Measurements from ENCODE around the gene C1orf21.

C1orf21 gene

GRCh38 chr1:184530226-184530625, 143.4 kb downstream of the C1orf21 start:
- DNase-seq = no peak
- TF ChIP-seq CTCF (IDR thresholded peaks at IDR 0.05; ENCODE audit: low read depth, low read length, missing control alignments) = no peak
- H3K4me3 ChIP-seq (ENCODE audit: low read depth, low read length) = no peak overlapping the region
- no peak overlapping the region for H3K27ac ChIP-seq
- H3K27me3 ChIP-seq (replicated peaks) = no peaks in the 10 kb centered on the region
- H3K36me3 ChIP-seq (replicated peaks) = no peaks in the 10 kb centered on the region
- in situ Hi-C loops (cut with HindIII; ENCODE audit: low pct_ligation_motif_present, low sequenced_read_pairs) = no loop called here

- no peak for TF ChIP-seq CTCF (IDR thresholded peaks at IDR 0.05; ENCODE audit: low read depth, low read length, missing control alignments)
- in situ Hi-C loops (cut with HindIII; ENCODE audit: low pct_ligation_motif_present, low sequenced_read_pairs) = no loop called here
- no peak overlapping the region for H3K4me3 ChIP-seq (ENCODE audit: low read depth, low read length)
- no peaks in the 10 kb centered on the region for H3K36me3 ChIP-seq (replicated peaks)
- H3K27me3 ChIP-seq (replicated peaks) = no peaks in the 10 kb centered on the region
- DNase-seq = no peak
- H3K27ac ChIP-seq = no peak overlapping the region
These were observed 144.5 kb downstream of the C1orf21 start for GRCh38 chr1:184531296-184531695.

DNA sequence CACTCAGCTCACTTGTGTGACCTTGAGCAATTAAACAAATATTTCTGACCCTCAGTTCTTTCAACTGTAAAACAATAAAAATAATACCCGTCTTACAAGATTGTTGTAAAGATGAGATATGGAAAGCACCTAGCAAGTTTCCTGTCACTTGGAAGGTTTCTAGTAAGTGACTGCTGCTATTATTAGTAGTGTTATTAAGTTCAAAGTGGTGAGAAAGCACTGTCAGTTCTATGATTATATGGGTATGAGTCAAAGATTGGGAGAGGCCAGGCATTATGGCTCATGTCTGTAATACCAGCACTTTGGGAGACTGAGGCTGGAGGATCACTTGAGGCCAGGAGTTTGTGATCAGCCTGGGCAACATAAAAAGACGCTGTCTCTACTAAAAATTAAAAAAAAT, 145.4 kb downstream of the C1orf21 start:
- Histone ChIP-seq H3K27me3 (replicated peaks) (no peaks in the 10 kb centered on the region), H3K36me3 (replicated peaks) (no peaks in the 10 kb centered on the region), H3K27ac (no peak overlapping the region), H3K4me3 (ENCODE audit: low read depth, low read length) (no peak overlapping the region)
- TF ChIP-seq CTCF (IDR thresholded peaks at IDR 0.05; ENCODE audit: low read depth, low read length, missing control alignments) = no peak
- DNase-seq = no peak
- in situ Hi-C loops (cut with HindIII; ENCODE audit: low pct_ligation_motif_present, low sequenced_read_pairs) = no loop called here

DNA sequence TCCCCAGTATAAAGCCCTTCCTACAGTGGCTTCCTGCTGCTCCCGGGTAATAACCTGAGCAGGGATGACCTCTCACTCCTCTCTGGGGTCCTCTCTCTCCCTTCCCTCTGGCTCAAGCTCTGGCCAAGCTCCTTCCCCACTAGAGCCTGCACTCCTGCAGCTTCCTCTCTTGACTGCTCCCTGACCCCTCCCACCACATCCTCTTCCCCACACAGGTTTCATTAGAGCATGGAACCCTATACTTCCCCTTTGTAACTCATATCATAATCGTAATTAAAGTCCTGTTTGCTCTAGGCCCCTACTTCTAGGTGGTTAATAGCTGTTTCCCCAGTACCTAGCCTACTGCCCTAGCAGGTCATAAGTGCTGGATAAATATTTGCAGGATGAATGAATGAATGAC, 146.2 kb downstream of the C1orf21 start:
- in situ Hi-C loops (cut with HindIII; ENCODE audit: low pct_ligation_motif_present, low sequenced_read_pairs) = no loop called here
- H3K4me3 ChIP-seq (ENCODE audit: low read depth, low read length) = no peak overlapping the region

DNA sequence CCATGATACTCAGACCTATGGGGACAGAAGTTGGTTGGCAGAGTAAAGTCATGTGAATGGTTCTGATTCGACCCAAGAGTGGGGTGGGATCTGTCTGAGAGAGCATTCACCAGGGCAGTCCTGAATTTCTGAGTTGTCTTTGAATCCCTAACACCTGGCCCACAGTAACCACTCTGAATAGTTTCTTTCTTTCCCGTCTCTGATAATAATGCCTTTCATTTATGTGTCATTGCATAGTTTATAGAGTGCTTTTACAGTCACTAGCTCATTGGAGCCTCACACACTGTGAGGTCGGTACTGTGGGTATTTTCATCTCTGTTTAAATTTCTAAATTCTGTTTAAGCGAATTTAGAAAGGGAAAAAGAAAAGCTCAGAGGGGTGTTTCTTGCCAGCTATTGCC, 147.1 kb downstream of the C1orf21 start:
- H3K36me3 ChIP-seq (replicated peaks) = no peaks in the 10 kb centered on the region
- in situ Hi-C loops (cut with HindIII; ENCODE audit: low pct_ligation_motif_present, low sequenced_read_pairs) = no loop called here
- TF ChIP-seq CTCF (IDR thresholded peaks at IDR 0.05; ENCODE audit: low read depth, low read length, missing control alignments) = no peak
- no peaks in the 10 kb centered on the region for H3K27me3 ChIP-seq (replicated peaks)
- DNase-seq = no peak
- no peak overlapping the region for H3K27ac ChIP-seq
- H3K4me3 ChIP-seq (ENCODE audit: low read depth, low read length) = no peak overlapping the region

More for the DNA sequence above, 146.2 kb downstream of the C1orf21 start:
- H3K27ac ChIP-seq = no peak overlapping the region
- no peak for TF ChIP-seq CTCF (IDR thresholded peaks at IDR 0.05; ENCODE audit: low read depth, low read length, missing control alignments)
- no peak for DNase-seq
- H3K27me3 ChIP-seq (replicated peaks) = no peaks in the 10 kb centered on the region
- no peaks in the 10 kb centered on the region for H3K36me3 ChIP-seq (replicated peaks)

- Histone ChIP-seq H3K4me3 (ENCODE audit: low read depth, low read length) (no peak overlapping the region), H3K27me3 (replicated peaks) (no peaks in the 10 kb centered on the region), H3K36me3 (replicated peaks) (no peaks in the 10 kb centered on the region), H3K27ac (no peak overlapping the region)
- TF ChIP-seq CTCF (IDR thresholded peaks at IDR 0.05; ENCODE audit: low read depth, low read length, missing control alignments) = no peak
- in situ Hi-C loops (cut with HindIII; ENCODE audit: low pct_ligation_motif_present, low sequenced_read_pairs) = no loop called here
- no peak for DNase-seq
These were observed 147.9 kb downstream of the C1orf21 start for GRCh38 chr1:184534690-184535089.

All from brain microvascular endothelial cell (primary cell).